HFF-Myc (cell line): ENCODE data around the gene IL1RAPL1.

Source experiments
- DNase-seq: peaks from one replicate; pipeline ENCODE4 v3.0.0-alpha.2; 2011; ENCODE audit warnings: low read depth; ENCODE audit errors: extremely low read depth
- H3K4me3 ChIP-seq: replicated peaks from 2 replicates; pipeline ENCODE4 v1.5.1; 2011; ENCODE audit warnings: low read depth, mild to moderate bottlenecking, control low read depth, low read length
- TF ChIP-seq, protein P1 (sequence below): IDR thresholded peaks from 2 replicates; pipeline ENCODE4 v1.5.1; 2012; ENCODE audit warnings: mild to moderate bottlenecking, low read depth, low read length, control low read depth; ENCODE audit errors: missing control alignments

Gene IL1RAPL1

DNA sequence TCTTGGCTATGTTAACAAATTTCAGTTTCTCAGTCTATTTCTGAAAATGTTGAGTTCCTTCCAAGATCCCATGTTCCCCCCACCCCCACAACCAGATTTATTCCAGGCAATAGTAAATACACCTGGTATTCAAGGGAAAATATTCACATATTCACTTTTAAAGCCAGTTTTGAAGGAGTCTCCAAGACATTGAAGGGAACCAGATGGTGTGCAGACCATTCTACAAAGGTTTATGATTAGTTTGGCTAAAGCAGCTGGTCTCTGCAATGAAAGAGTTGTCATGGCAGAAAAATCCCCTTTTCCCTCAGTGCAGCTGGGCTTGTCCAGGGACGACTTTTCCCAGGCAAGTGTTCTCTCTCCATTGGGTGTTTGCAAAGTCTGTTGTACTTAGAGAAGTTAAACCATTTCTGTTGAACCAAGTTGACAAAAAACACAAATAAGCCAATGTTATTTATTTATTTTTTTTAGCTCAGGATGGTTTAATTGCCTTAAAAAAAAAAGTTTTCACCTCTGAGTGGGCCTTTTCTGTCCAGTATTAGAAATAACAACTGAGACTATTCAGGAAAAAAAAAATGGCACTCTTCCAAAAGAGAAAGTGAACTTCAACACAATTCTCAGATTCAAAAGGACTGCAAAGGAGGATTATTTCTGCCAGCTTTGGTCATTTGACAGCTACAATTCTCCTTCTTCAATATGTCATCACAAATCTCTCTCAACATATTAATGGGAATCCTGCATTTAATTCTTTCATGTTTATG, 410.6 kb downstream of the IL1RAPL1 start:
- H3K4me3 ChIP-seq = no peak overlapping the region
- peak; percentile 10 for DNase-seq
- TF ChIP-seq, protein P1, sequence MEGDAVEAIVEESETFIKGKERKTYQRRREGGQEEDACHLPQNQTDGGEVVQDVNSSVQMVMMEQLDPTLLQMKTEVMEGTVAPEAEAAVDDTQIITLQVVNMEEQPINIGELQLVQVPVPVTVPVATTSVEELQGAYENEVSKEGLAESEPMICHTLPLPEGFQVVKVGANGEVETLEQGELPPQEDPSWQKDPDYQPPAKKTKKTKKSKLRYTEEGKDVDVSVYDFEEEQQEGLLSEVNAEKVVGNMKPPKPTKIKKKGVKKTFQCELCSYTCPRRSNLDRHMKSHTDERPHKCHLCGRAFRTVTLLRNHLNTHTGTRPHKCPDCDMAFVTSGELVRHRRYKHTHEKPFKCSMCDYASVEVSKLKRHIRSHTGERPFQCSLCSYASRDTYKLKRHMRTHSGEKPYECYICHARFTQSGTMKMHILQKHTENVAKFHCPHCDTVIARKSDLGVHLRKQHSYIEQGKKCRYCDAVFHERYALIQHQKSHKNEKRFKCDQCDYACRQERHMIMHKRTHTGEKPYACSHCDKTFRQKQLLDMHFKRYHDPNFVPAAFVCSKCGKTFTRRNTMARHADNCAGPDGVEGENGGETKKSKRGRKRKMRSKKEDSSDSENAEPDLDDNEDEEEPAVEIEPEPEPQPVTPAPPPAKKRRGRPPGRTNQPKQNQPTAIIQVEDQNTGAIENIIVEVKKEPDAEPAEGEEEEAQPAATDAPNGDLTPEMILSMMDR = no peak

DNA sequence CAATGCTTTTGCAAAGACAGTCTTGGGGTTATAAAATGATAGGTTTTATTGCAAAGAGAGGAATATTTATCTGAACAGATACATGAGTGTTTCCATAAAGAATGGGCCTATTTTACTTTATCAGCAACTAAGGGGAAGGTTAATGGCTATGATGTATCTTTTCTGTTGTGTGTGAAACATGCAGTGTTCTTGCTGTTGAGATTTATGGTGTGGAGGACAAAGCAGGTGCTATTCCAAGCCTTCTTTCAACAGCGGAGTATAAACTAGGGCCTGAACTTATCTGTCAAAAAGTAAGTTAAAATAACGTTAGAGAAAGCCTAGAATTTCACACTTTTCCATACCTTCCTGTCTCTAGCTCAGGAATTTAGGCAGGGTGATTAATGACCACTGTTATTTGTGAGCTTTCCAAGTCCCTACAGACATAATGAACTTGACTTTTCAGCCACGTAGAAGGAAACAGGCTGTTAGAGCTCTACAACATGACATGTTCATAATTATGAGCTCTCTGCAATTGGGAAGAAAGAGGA, 411.4 kb downstream of the IL1RAPL1 start:
- no peak overlapping the region for H3K4me3 ChIP-seq
- TF ChIP-seq, protein P1 = no peak
- no peak for DNase-seq

DNA sequence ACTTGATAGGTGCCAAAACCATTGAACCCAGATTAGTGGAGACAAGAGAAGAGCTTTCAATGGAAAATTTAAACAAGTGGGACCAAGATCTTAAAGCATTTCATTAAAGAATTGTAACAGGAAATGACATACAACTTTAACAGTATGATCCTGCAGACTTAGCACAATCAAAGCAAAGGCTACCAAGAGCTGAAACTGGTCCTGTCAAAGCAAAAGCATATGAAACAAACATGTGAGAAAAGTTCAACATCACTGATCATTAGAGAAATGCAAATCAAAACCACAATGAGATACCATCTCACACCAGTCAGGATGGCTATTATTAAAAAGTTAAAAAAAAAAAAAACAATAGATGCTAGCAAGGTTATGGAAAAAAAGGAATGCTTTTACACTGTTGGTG, 425.6 kb downstream of the IL1RAPL1 start:
- no peak overlapping the region for H3K4me3 ChIP-seq
- TF ChIP-seq, protein P1 = no peak
- DNase-seq = no peak

DNA sequence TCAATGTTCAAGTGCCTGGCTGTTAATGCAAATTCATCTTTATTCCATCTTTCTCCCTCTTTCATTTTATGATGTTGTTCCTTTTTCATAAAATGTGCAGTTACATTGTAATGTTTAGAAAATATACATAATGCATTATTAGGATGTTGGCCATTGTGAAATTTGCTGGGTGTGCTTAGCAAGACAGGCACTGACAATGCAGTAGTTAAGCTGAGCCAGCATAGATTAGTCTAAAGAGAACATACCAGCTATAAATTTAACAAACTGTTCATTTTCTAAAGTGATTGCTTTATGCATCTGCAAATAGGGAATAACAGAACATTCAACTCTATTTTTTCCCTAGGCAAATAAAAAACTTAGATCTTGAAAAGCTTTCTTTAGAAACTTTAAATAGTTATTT, 436.0 kb downstream of the IL1RAPL1 start:
- TF ChIP-seq, protein P1 = no peak
- DNase-seq = no peak
- no peak overlapping the region for H3K4me3 ChIP-seq

DNA sequence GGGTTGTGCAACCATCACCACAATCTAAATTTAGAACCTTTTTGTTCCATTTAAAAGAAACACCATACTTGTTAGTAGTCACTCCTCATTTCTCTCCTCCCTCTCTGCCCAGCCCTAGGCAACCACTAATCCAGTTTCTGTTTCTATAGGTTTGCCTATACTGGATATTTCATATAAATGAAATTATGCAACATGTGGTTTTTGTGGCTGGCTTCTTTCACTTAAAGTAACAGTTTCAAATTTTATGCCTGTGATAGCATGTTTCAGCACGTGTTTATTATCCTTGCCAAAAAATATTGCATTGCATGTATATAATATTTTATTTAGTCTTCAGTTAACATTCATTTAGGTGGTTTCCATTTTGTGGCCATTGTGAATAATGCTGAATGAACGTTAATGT, 437.6 kb downstream of the IL1RAPL1 start:
- no peak overlapping the region for H3K4me3 ChIP-seq
- DNase-seq = no peak
- TF ChIP-seq, protein P1 = no peak

DNA sequence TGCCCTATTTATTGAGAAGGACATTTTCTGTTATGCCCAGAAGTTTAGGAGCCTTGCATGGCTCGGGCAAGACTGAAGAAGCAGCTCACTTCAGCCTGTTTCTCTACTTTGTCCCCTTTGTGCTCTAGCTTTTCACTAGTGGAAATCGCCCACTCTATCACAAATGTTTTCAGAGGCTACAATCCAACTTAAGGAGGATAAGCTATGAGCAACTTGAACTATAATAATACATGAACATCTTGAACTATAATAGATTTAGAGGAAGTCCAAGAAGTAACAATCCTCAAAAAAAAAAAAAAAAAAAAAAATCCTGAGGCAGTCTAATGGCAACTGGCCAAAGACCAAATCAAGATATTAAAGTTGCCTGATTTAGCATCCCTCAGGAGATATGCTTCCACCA, 452.3 kb downstream of the IL1RAPL1 start:
- no peak overlapping the region for H3K4me3 ChIP-seq
- no peak for DNase-seq
- TF ChIP-seq, protein P1 = no peak

DNA sequence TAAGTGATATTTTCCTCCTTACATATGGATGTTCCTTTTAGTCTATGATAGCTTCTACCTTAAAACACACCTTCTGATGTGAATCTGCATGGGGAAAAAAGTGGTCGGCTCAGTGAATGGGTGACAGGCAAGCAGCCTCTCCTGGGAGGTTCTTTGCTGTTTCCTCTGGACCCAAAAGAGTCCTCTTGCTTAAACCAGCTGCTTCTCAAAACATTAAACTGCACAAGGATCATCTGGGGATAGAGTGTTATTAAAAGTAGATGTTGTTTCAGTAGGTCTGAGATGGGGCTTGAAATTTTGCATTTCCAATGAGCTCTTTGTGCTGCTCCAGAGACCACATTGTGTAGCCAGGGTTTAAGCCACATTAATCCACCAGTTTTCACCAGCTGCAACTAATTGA, 452.9 kb downstream of the IL1RAPL1 start:
- H3K4me3 ChIP-seq = no peak overlapping the region
- TF ChIP-seq, protein P1 = no peak
- no peak for DNase-seq
